Adrenal gland (tissue), 12 donors: ENCODE results near the gene DNAH2. TPM values are rescaled to one million over a fixed set of nuclear protein-coding genes. Genes with fewer than 3 reads are reported as not detected.

ENCODE experiments used
- DNase-seq, 7 donors: peaks; one replicate each; pipeline ENCODE4 v3.0.0-alpha.2; 2019 to 2020
- H3K27ac ChIP-seq, 5 donors: fragments of 200-600 bp; sonication (generic) in 4 of 5; 1 replicate in 3 of 5; 2 replicates in 2 of 5; pipeline versions ENCODE4 v1.5.1 to v1.8.0; 2016 to 2020; ENCODE audit warnings: mild to moderate bottlenecking in 1 of 5
- H3K27me3 ChIP-seq: fragments of 200-600 bp; 2 replicates; pipeline ENCODE4 v1.8.0; 2021
- H3K36me3 ChIP-seq, 2 donors: fragments of 200-600 bp; replicated peaks in 1 of 2; 1 replicate in 1 of 2; 2 replicates in 1 of 2; pipeline versions ENCODE4 v1.5.1 to v1.8.0; 2018 to 2022
- H3K4me1 ChIP-seq, 2 donors: fragments of 200-600 bp; replicated peaks in 1 of 2; 1 replicate in 1 of 2; 2 replicates in 1 of 2; pipeline versions ENCODE4 v1.5.1 to v1.8.0; 2018 to 2021
- H3K4me3 ChIP-seq, 4 donors: fragments of 200-600 bp; sonication (generic) in 3 of 4; one replicate each; pipeline ENCODE4 v1.5.1; 2016 to 2018
- H3K9me3 ChIP-seq, 3 donors: fragments of 200-600 bp; sonication (generic) in 1 of 3; replicated peaks in 1 of 3; 1 replicate in 2 of 3; 2 replicates in 1 of 3; pipeline versions ENCODE4 v1.5.1 to v1.8.0; 2016 to 2021
- CTCF ChIP-seq, 6 experiments: fragments of 450-650 bp in 4 of 6; fragments of 200-600 bp in 2 of 6; sonication (generic) in 1 of 6; IDR thresholded peaks; 1 replicate in 5 of 6; 2 replicates in 1 of 6; pipeline versions ENCODE4 v1.5.1 to v1.8.0; 2016 to 2021; ENCODE audit warnings: antibody characterized with exemption in 6 of 6, mild to moderate bottlenecking in 2 of 6, moderate library complexity in 1 of 6
- POLR2A ChIP-seq, 2 donors: fragments of 450-650 bp; IDR thresholded peaks; one replicate each; pipeline ENCODE4 v1.6.1; 2017; ENCODE audit warnings: antibody characterized with exemption in 2 of 2, mild to moderate bottlenecking in 2 of 2, moderate library complexity in 1 of 2
- WGBS, 4 donors: extraction: QIAGEN DNeasy Blood & Tissue Kit in 2 of 4; methylation state at CpG; one replicate each; pipeline versions ENCODE4 v1.1.5 to v1.1.7; 2013 to 2017; 5-methylcytosine and 5-hydroxymethylcytosine counted together
- intact Hi-C, 2 donors: fragments of 100-400 bp; cut with DNase I; formaldehyde crosslinking; loops; one replicate each; pipeline versions ENCODE4 v1.14.1 to v1.15.0; 2022 to 2023
- polyA plus RNA-seq, 3 donors: library from polyadenylated mRNA; stranded (reverse); fragments of 200-250 nt in 2 of 3; fragments of 350-450 nt in 1 of 3; fragmentation: Illumina TruSeq in 1 of 3; extraction: RNeasy Lipid Tissue Mini Kit (QIAGEN cat#74804) in 1 of 3; gene quantifications; one replicate each; pipeline ENCODE4 v1.2.3, GENCODE V29; 2013 to 2014
- total RNA-seq, 9 donors: library from RNA; depleted of rRNA in 4 of 9; stranded (reverse); fragments of >200 nt in 4 of 9; fragments of 120-200 nt in 1 of 9; fragmentation: NEBNext Ultra II Directional in 1 of 9; extraction: Animal tissue kit (Norgen Biotek cat#: 25700) in 1 of 9; gene quantifications; one replicate each; pipeline versions ENCODE4 v1.1.0 to v1.2.4, GENCODE V29; 2013 to 2023
- donor health status: healthy with polysubstance abuse.
- donor health status: Bipolar disorder and iron deficiency.
- donor health status: DM: yes; HTN: yes; CAD: no.
- donor health status: DM: no; HTN: no; CAD: no.
- donor health status: DM: no; HTN: no; CAD: no.
- donor health status: DM: yes; HTN: yes; CAD: no.

DNAH2 gene
- total and polyA plus RNA-seq, 12 donors: 0.02 to 0.26 (median 0.07) TPM

- DNase-seq: peak in 3 of 7 donors; percentile 33 to 44 (median 37)
- WGBS, 4 donors: 40 to 46% (median 43%) methylated on average over 16 to 19 of the region's 19 CpGs
- Histone ChIP-seq H3K36me3 (no peaks in the 10 kb centered on the region), H3K9me3 (no peaks in the 10 kb centered on the region), H3K4me1 (peaks cover 22% of the 10 kb centered on the region in 2 donors), H3K27ac (peak overlapping the region in 4 of 5 donors; percentile 98 to 99 (median 98)), H3K4me3 (peak overlapping the region in 2 of 4 donors; percentile 67 to 72), H3K27me3 (no peaks in the 10 kb centered on the region)
- TF ChIP-seq POLR2A (IDR thresholded peaks at IDR 0.05): no peak
- TF ChIP-seq CTCF (IDR thresholded peaks at IDR 0.05): no peak
- intact Hi-C loops: no loop called here
These were observed 115.7 kb downstream of the DNAH2 start for GRCh38 chr17:7833011-7833794.

GRCh38 chr17:7833795-7834541, 116.4 kb downstream of the DNAH2 start, which contains the start of gene KDM6B:
Gene KDM6B, plus strand, starts transcription at chr17:7834217. Its CDS starts 11,338 bp downstream, at chr17:7845555.
- Histone ChIP-seq H3K4me1 (peaks cover 22 to 26% of the 10 kb centered on the region in 2 donors), H3K9me3 (no peaks in the 10 kb centered on the region), H3K4me3 (peak within 1 kb of the TSS; percentile 67 to 76 (median 74)), H3K27ac (peak within 1 kb of the TSS; percentile 98 to 99 (median 98)), H3K36me3 (no peaks in the 10 kb centered on the region), H3K27me3 (no peaks in the 10 kb centered on the region)
- intact Hi-C loops: no loop called here
- peak in 1 of 6 experiments; percentile 2 for TF ChIP-seq CTCF (IDR thresholded peaks at IDR 0.05)
- TF ChIP-seq POLR2A (IDR thresholded peaks at IDR 0.05): peak; percentile 6 to 77
- WGBS, 4 donors: 0 to 1% (median 0%) methylated on average over 19 to 49 of the region's 49 CpGs
- peak; percentile 92 to 97 (median 96) for DNase-seq

GRCh38 chr17:7834542-7834956, 117.0 kb downstream of the DNAH2 start:
- 0 to 2% (median 1%) methylated on average over 10 to 20 of the region's 20 CpGs for WGBS, 4 donors
- H3K4me1 ChIP-seq: peaks cover 22 to 32% of the 10 kb centered on the region in 2 donors
- intact Hi-C loops: no loop called here
- H3K27me3 ChIP-seq: no peaks in the 10 kb centered on the region
- TF ChIP-seq CTCF (IDR thresholded peaks at IDR 0.05): no peak
- TF ChIP-seq POLR2A (IDR thresholded peaks at IDR 0.05): peak in 1 of 2 donors; percentile 20
- H3K36me3 ChIP-seq: no peaks in the 10 kb centered on the region
- DNase-seq: peak; percentile 71 to 84 (median 77)
- H3K9me3 ChIP-seq: no peaks in the 10 kb centered on the region
- H3K27ac ChIP-seq: peak overlapping the region; percentile 98 to 99 (median 98)
- H3K4me3 ChIP-seq: peak overlapping the region; percentile 67 to 76 (median 74)
